HepG2 (cell line): ENCODE results near the gene PTGIS. TPM values are rescaled to one million over a fixed set of nuclear protein-coding genes. Genes with fewer than 3 reads are reported as not detected.
A peak's percentile ranks its signal among the peaks of the same experiment; 100 is the strongest.

Source experiments
- ATAC-seq: fragments of 200-7000 bp; cut with Tn5 transposase; 3 replicates; pipeline ENCODE4 v1.9.1; 2020; ENCODE audit warnings: mild to moderate bottlenecking, moderate library complexity
- BruUV-seq: library from RNA; stranded (reverse); fragments of 400-500 nt; replicated peaks from 2 replicates; lab custom pipeline; 2021; lab: Mats Ljungman, UMichigan
- CTCF ChIA-PET: fragments of 300-600 bp; formaldehyde crosslinking; extraction: SDS; loops from one replicate; lab custom pipeline; 2021; ENCODE audit warnings: low total read pairs, inconsistent platforms, low intra/inter-chr PET ratio; lab: Yijun Ruan, JAX
- POLR2A ChIA-PET: fragments of 350-600 bp; sonication (Branson Sonifier 250); formaldehyde crosslinking; loops from one replicate; lab custom pipeline; 2020; ENCODE audit warnings: antibody characterized with exemption, inconsistent platforms; lab: Yijun Ruan, JAX
- DNase-seq: peaks from one replicate; pipeline ENCODE4 v3.0.0-alpha.2; 2015; ENCODE audit warnings: low spot score
- FAIRE-seq: peaks from 3 replicates; lab custom pipeline; 2011; peaks lifted over from hg19 to GRCh38; lab: Jason Lieb, UNC
- H2AFZ ChIP-seq: one replicate; pipeline ENCODE4 v1.6.1; 2011; ENCODE audit warnings: low read length, inconsistent platforms
- H3K27ac ChIP-seq: fragments of 300-600 bp; 3 replicates; pipeline ENCODE4 v1.8.0; 2011; ENCODE audit warnings: mixed run types, mild to moderate bottlenecking, mixed read lengths, low read length, inconsistent platforms; ENCODE audit not compliant: insufficient read depth; ENCODE audit errors: extremely low read length
- H3K27me3 ChIP-seq, 2 experiments: fragments of 200-600 bp in 1 of 2; 2 replicates in 1 of 2; 3 replicates in 1 of 2; pipeline versions ENCODE4 v1.6.0 to v1.8.0; 2011; ENCODE audit warnings: low read length in 2 of 2, mild to moderate bottlenecking in 2 of 2, moderate library complexity in 2 of 2, inconsistent platforms in 1 of 2; ENCODE audit not compliant: insufficient read depth in 2 of 2, control insufficient read depth in 1 of 2
- H3K36me3 ChIP-seq, 2 experiments: fragments of 200-600 bp in 1 of 2; replicated peaks in 1 of 2; 2 replicates in 1 of 2; 3 replicates in 1 of 2; pipeline versions ENCODE4 v1.5.1 to v1.8.0; 2011; ENCODE audit warnings: low read length in 2 of 2, inconsistent platforms in 1 of 2; ENCODE audit not compliant: insufficient read depth in 2 of 2, control insufficient read depth in 1 of 2
- H3K4me1 ChIP-seq: 2 replicates; pipeline ENCODE4 v1.5.1; 2012; ENCODE audit warnings: low read length, inconsistent platforms; ENCODE audit not compliant: insufficient read depth
- H3K4me2 ChIP-seq: 2 replicates; pipeline ENCODE4 v1.6.0; 2011; ENCODE audit warnings: low read depth, low read length, inconsistent platforms
- H3K4me3 ChIP-seq, 3 experiments: fragments of 200-600 bp in 1 of 3; sonication (generic), shearing (Covaris generic) in 1 of 3; replicated peaks in 1 of 3; 2 replicates each; pipeline ENCODE4 v1.5.1; 2011 to 2016; ENCODE audit warnings: low read length in 3 of 3, inconsistent platforms in 2 of 3, low read depth in 2 of 3, mild to moderate bottlenecking in 2 of 3, control low read depth in 1 of 3, mixed read lengths in 1 of 3; ENCODE audit not compliant: insufficient read depth in 1 of 3
- H3K79me2 ChIP-seq: one replicate; pipeline ENCODE4 v1.6.1; 2011; ENCODE audit warnings: low read length, inconsistent platforms; ENCODE audit not compliant: insufficient read depth
- H3K9ac ChIP-seq: 2 replicates; pipeline ENCODE4 v1.6.0; 2011; ENCODE audit warnings: mild to moderate bottlenecking, low read depth, low read length, inconsistent platforms; ENCODE audit not compliant: insufficient read depth
- H3K9me3 ChIP-seq: 2 replicates; pipeline ENCODE4 v1.5.1; 2012; ENCODE audit warnings: mild to moderate bottlenecking, low read length
- H4K20me1 ChIP-seq: 2 replicates; pipeline ENCODE4 v1.6.0; 2011; ENCODE audit warnings: inconsistent platforms, mild to moderate bottlenecking, low read length, moderate library complexity; ENCODE audit not compliant: insufficient read depth
- CREB1 ChIP-seq, 2 experiments: fragments of 450-650 bp in 1 of 2; IDR thresholded peaks; 2 replicates each; pipeline ENCODE4 v1.6.1; 2016 to 2017; ENCODE audit warnings: control low read depth in 1 of 2, mild to moderate bottlenecking in 1 of 2, missing compliant biosample characterization in 1 of 2, missing genetic modification characterization in 1 of 2
- ELF1 ChIP-seq: sonication (generic); formaldehyde crosslinking; IDR thresholded peaks from 2 replicates; pipeline ENCODE4 v1.4.0; 2020; ENCODE audit warnings: missing genetic modification reagents
- PHF5A ChIP-seq: IDR thresholded peaks from one replicate; pipeline ENCODE4 v1.6.1; 2018; ENCODE audit warnings: low read depth, missing genetic modification reagents; ENCODE audit not compliant: unreplicated experiment
- SOX5 ChIP-seq: IDR thresholded peaks from 2 replicates; pipeline ENCODE4 v1.6.1; 2016; ENCODE audit warnings: borderline replicate concordance
- ZNF350 ChIP-seq: sonication (generic); formaldehyde crosslinking; IDR thresholded peaks from 2 replicates; pipeline ENCODE4 v1.4.0; 2020; ENCODE audit warnings: mild to moderate bottlenecking, low read depth, missing genetic modification reagents, borderline replicate concordance
- ZNF724P ChIP-seq: sonication (generic); formaldehyde crosslinking; IDR thresholded peaks from 2 replicates; pipeline ENCODE4 v1.8.0; 2022; ENCODE audit warnings: missing genetic modification reagents, borderline replicate concordance
- WGBS: methylation state at CpG from one replicate; pipeline ENCODE4 v1.1.6; 2017; ENCODE audit warnings: low lambda C conversion rate; 5-methylcytosine and 5-hydroxymethylcytosine counted together
- in situ Hi-C: cut with HindIII; loops from 2 replicates; pipeline ENCODE4 v1.10.0; 2017; ENCODE audit warnings: low pct_unique_long_range_greater_than_20kb; ENCODE audit not compliant: extremely low pct_ligation_motif_present
- intact Hi-C: fragments of 100-400 bp; cut with micrococcal nuclease; formaldehyde crosslinking; loops from one replicate; pipeline ENCODE4 v1.10.0; 2022; ENCODE audit not compliant: unreplicated experiment
- polyA plus RNA-seq, 8 experiments: library from polyadenylated mRNA; depleted of rRNA in 3 of 8; stranded (reverse) in 7 of 8; unstranded in 1 of 8; fragments of >200 nt; fragmentation: Illumina TruSeq in 4 of 8; extraction: Trizol in 4 of 8; gene quantifications; 2 replicates each; pipeline versions ENCODE4 v1.2.1 to v1.2.3, GENCODE V29; 2011 to 2016; ENCODE audit warnings: low read depth in 4 of 8, missing spikeins in 1 of 8, mixed read lengths in 1 of 8; ENCODE audit not compliant: insufficient read depth in 1 of 8
- total RNA-seq, 5 experiments: library from RNA; depleted of rRNA; stranded (reverse); fragments of >200 nt; fragmentation: Illumina TruSeq; extraction: Trizol; gene quantifications; 2 replicates each; pipeline ENCODE4 v1.2.3, GENCODE V29; 2016; ENCODE audit warnings: low read depth in 1 of 5
- TF ChIP-seq, protein P1 (sequence below): sonication (generic); formaldehyde crosslinking; IDR thresholded peaks from 2 replicates; pipeline ENCODE4 v1.5.0; 2020; ENCODE audit warnings: mild to moderate bottlenecking, missing genetic modification reagents, borderline replicate concordance

Gene PTGIS
- total and polyA plus RNA-seq, 2 of the 13 experiments (the other 11 are each of a cell fraction or from before 2014, with no cell fraction given), result not detected

DNA sequence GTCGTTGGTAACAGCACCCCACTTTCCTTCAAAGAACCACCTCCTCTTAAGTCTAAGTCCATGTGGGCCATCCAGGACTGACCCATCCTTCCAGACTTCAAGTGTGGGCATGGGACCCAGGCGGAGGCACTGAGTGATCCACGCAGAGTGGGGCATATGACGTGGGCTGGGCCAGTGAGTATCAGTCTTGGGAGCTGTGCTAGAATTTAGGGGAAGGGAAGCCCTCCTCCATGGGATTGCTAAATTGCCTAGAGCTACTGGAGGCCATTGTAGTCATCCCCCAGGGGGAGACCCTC is 50.2 kb downstream of the PTGIS start:
- POLR2A ChIA-PET, result no interaction called here
- Histone ChIP-seq H3K27ac (no peak overlapping the region), H4K20me1 (no peaks in the 10 kb centered on the region), H3K27me3 (peaks cover 3 to 35% of the 10 kb centered on the region in 2 experiments; a peak in 2 of 5 replicates), H3K79me2 (no peaks in the 10 kb centered on the region), H3K4me3 (no peak overlapping the region), H3K9me3 (no peaks in the 10 kb centered on the region), H3K36me3 (no peaks in the 10 kb centered on the region)
- no peak for DNase-seq
- intact Hi-C loops, result no loop called here
- BruUV-seq, result no TSS peak
- TF ChIP-seq ZNF350 (CRISPR knock-in tag), result no peak
- TF ChIP-seq CREB1 (IDR thresholded peaks at IDR 0.05), result peak; percentile 10; the same call in 1 of the 2 replicates
- TF ChIP-seq CREB1 (CRISPR knock-in tag; IDR thresholded peaks at IDR 0.05), result no peak
- TF ChIP-seq, all 625 proteins: peak for 1
- in situ Hi-C loops, result no loop called here
- CTCF ChIA-PET, result no interaction called here
- Histone ChIP-seq H3K4me2 (no peak overlapping the region), H3K9ac (no peak overlapping the region), H2AFZ (no peak overlapping the region), H3K4me1 (no peaks in the 10 kb centered on the region)
- WGBS, result 18% methylated on average over 4 of the region's 4 CpGs
- no peak for FAIRE-seq
- no peak for ATAC-seq

DNA sequence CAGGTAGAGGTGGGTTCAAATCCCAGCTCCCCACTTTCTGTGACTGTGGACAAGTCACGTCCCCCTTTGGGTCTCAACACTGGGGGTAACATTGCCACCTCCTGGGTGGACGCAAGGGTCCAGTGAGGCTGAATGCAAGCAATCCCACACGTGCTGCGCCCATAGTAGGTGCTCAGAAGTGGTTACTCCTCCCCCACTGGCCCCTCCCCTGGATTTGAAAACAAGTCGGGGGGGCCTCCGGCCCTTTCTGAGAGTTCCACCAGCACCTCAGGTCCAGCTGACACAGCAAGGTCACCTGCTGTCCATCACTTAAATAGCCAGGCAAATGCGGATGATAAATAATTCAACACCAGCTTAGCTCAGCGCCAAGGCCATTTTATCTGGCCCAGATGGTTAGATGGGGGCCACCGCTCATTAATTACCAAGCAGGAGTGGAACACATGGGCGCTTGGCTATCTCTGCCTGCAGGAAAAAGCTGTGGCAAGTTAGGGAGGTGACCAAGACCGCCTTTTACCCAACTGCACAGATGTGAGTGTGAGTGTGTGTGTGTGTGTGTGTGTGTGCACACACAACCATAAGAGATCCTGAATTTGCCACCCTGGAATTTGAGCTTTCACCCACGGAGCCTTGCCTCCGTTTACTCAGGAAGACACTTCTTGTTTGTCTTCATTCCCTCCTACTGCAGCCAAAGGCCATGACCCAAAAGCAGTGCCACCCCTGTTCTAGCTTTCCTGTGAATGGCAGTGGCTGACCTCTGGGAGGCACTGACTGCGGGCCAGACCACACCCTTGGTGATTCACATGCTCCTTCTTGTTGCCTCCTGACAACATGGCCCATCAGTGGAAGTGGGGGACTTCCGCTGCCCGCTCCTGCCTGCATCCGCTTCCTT is 50.8 kb downstream of the PTGIS start:
- Histone ChIP-seq H2AFZ (no peak overlapping the region), H3K79me2 (no peaks in the 10 kb centered on the region), H3K4me1 (no peaks in the 10 kb centered on the region), H3K27ac (no peak overlapping the region), H3K9ac (no peak overlapping the region), H3K4me2 (no peak overlapping the region), H3K36me3 (no peaks in the 10 kb centered on the region), H3K27me3 (peaks cover 4 to 35% of the 10 kb centered on the region in 2 experiments; a peak in 2 of 5 replicates), H3K9me3 (no peaks in the 10 kb centered on the region), H3K4me3 (no peak overlapping the region), H4K20me1 (no peaks in the 10 kb centered on the region)
- BruUV-seq, result no TSS peak
- FAIRE-seq (no peak), DNase-seq (no peak), ATAC-seq (no peak)
- in situ Hi-C loops (no loop called here), intact Hi-C loops (no loop called here)
- CTCF ChIA-PET, result no interaction called here
- 28% methylated on average over 16 of the region's 17 CpGs for WGBS
- POLR2A ChIA-PET, result no interaction called here
- TF ChIP-seq SOX5, result no peak
- no peak for TF ChIP-seq ELF1
- TF ChIP-seq, protein P1, sequence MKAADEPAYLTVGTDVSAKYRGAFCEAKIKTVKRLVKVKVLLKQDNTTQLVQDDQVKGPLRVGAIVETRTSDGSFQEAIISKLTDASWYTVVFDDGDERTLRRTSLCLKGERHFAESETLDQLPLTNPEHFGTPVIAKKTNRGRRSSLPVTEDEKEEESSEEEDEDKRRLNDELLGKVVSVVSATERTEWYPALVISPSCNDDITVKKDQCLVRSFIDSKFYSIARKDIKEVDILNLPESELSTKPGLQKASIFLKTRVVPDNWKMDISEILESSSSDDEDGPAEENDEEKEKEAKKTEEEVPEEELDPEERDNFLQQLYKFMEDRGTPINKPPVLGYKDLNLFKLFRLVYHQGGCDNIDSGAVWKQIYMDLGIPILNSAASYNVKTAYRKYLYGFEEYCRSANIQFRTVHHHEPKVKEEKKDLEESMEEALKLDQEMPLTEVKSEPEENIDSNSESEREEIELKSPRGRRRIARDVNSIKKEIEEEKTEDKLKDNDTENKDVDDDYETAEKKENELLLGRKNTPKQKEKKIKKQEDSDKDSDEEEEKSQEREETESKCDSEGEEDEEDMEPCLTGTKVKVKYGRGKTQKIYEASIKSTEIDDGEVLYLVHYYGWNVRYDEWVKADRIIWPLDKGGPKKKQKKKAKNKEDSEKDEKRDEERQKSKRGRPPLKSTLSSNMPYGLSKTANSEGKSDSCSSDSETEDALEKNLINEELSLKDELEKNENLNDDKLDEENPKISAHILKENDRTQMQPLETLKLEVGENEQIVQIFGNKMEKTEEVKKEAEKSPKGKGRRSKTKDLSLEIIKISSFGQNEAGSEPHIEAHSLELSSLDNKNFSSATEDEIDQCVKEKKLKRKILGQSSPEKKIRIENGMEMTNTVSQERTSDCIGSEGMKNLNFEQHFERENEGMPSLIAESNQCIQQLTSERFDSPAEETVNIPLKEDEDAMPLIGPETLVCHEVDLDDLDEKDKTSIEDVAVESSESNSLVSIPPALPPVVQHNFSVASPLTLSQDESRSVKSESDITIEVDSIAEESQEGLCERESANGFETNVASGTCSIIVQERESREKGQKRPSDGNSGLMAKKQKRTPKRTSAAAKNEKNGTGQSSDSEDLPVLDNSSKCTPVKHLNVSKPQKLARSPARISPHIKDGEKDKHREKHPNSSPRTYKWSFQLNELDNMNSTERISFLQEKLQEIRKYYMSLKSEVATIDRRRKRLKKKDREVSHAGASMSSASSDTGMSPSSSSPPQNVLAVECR (CRISPR knock-in tag), result peak; percentile 15; the same call in 1 of the 2 replicates
- no peak for TF ChIP-seq PHF5A (CRISPR knock-in tag)
- TF ChIP-seq ZNF724P (CRISPR knock-in tag), result no peak
